GM23338 (cell line): ENCODE results near the gene ANKRD2.

Experiments
- CREB1 ChIP-seq: fragments of 250-450 bp; sonication (Bioruptor Pico); IDR thresholded peaks from 2 replicates; pipeline ENCODE4 v1.5.0; 2020; ENCODE audit warnings: low read depth, mild to moderate bottlenecking, moderate library complexity
- EZH2 ChIP-seq: fragments of 200-600 bp; sonication (generic); IDR thresholded peaks from one replicate; pipeline ENCODE4 v1.8.0; 2017; ENCODE audit warnings: antibody characterized with exemption, mild to moderate bottlenecking, low read depth; ENCODE audit not compliant: unreplicated experiment
- EZH2phosphoT487 ChIP-seq: fragments of 200-600 bp; sonication (generic); IDR thresholded peaks from one replicate; pipeline ENCODE4 v1.8.1; 2018; ENCODE audit warnings: antibody characterized with exemption; ENCODE audit not compliant: unreplicated experiment
- POLR2AphosphoS5 ChIP-seq: IDR thresholded peaks from 2 replicates; pipeline ENCODE4 v1.6.1; 2016; ENCODE audit warnings: antibody characterized with exemption, low read depth
- TF ChIP-seq, protein P1 (sequence below), 2 experiments: fragments of 200-600 bp in 1 of 2; sonication (generic) in 1 of 2; conservative IDR thresholded peaks; 2 replicates each; pipeline versions ENCODE4 v1.5.1 to v1.6.1; 2016 to 2017; ENCODE audit warnings: antibody characterized with exemption in 2 of 2, low read depth in 2 of 2, mild to moderate bottlenecking in 2 of 2, moderate library complexity in 1 of 2
- TF ChIP-seq, protein P2 (sequence below): IDR thresholded peaks from one replicate; pipeline ENCODE4 v1.6.1; 2018; ENCODE audit warnings: antibody characterized with exemption; ENCODE audit not compliant: unreplicated experiment

DNA sequence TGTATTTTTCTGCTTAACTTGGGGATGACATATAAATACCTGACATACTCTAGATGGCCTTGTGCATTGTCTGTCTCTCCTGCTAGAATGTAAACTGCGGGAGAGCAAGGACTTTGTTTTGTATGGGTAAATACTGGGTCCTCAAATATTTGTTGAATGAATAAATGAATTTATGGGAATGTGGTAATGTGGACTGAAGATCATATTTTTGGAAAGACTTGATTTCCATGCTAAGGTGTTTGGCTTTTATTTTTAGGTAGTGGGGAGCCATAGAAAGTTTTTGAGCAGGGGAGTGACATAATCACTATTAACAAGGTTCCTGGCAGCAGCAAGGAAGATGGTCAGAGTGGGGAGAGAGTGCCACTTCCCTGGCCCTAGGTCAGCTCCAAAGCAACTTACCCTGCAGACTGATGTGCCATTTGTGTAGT, 46.9 kb upstream of the ANKRD2 start:
- TF ChIP-seq EZH2phosphoT487 (no peak), POLR2AphosphoS5 (no peak), EZH2 (no peak), CREB1 (CRISPR knock-in tag) (no peak)
- TF ChIP-seq, protein P1, sequence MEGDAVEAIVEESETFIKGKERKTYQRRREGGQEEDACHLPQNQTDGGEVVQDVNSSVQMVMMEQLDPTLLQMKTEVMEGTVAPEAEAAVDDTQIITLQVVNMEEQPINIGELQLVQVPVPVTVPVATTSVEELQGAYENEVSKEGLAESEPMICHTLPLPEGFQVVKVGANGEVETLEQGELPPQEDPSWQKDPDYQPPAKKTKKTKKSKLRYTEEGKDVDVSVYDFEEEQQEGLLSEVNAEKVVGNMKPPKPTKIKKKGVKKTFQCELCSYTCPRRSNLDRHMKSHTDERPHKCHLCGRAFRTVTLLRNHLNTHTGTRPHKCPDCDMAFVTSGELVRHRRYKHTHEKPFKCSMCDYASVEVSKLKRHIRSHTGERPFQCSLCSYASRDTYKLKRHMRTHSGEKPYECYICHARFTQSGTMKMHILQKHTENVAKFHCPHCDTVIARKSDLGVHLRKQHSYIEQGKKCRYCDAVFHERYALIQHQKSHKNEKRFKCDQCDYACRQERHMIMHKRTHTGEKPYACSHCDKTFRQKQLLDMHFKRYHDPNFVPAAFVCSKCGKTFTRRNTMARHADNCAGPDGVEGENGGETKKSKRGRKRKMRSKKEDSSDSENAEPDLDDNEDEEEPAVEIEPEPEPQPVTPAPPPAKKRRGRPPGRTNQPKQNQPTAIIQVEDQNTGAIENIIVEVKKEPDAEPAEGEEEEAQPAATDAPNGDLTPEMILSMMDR (conservative IDR thresholded peaks at IDR 0.05; ENCODE audit: low read depth in 2 of 2): no peak
- TF ChIP-seq, protein P2, sequence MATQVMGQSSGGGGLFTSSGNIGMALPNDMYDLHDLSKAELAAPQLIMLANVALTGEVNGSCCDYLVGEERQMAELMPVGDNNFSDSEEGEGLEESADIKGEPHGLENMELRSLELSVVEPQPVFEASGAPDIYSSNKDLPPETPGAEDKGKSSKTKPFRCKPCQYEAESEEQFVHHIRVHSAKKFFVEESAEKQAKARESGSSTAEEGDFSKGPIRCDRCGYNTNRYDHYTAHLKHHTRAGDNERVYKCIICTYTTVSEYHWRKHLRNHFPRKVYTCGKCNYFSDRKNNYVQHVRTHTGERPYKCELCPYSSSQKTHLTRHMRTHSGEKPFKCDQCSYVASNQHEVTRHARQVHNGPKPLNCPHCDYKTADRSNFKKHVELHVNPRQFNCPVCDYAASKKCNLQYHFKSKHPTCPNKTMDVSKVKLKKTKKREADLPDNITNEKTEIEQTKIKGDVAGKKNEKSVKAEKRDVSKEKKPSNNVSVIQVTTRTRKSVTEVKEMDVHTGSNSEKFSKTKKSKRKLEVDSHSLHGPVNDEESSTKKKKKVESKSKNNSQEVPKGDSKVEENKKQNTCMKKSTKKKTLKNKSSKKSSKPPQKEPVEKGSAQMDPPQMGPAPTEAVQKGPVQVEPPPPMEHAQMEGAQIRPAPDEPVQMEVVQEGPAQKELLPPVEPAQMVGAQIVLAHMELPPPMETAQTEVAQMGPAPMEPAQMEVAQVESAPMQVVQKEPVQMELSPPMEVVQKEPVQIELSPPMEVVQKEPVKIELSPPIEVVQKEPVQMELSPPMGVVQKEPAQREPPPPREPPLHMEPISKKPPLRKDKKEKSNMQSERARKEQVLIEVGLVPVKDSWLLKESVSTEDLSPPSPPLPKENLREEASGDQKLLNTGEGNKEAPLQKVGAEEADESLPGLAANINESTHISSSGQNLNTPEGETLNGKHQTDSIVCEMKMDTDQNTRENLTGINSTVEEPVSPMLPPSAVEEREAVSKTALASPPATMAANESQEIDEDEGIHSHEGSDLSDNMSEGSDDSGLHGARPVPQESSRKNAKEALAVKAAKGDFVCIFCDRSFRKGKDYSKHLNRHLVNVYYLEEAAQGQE: no peak
